GM19372 (cell line): ENCODE measurements around the gene TMEM184B.

Source experiments
- ATAC-seq: cut with Tn5 transposase; IDR thresholded peaks from one replicate; pipeline ENCODE4 v1.9.1; 2021; ENCODE audit warnings: mild to moderate bottlenecking, low read depth, moderate library complexity; ENCODE audit not compliant: unreplicated experiment

The TMEM184B gene

DNA sequence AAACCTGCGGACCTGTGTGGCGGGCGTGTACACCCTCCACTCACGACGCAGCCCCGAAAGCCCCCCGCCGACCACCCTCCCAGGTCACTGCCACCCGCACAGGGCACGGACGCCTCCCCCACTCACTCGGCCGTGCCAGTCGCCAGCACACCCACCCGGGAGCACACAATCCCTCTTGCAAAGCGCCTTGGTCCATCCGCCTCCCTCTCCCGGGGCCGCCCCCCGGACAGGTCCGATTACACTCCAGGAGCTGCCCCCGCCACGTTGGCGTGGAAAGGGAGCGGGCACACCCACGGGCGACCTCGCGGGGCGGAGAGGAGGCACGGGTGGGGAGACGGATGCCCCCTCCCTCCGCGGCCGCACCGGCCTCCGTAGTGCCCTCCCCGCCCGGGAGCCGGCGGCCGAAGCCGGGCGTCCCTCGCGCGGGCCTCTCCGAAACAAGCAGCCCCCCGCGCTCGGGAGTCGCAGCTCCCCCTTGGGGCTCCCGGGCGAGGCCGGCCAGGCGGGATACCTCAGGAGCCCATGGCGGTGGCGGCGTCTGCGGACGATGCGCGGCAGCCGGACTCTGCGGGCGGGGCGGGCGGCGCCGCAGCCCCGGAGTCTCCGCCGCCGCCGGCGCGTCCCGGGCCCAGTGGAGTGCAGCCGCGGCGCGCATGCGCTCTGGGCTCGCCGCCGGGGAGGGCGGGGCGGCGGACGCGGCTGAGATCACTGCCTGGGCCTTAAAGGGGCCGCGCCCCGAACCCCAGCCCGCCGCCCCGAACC is at the start of gene TMEM184B:
TSS of gene TMEM184B (minus strand) at position 638 of the 762 bp plus-strand sequence. CDS start 25,049 bp downstream, outside the sequence.
- peak; percentile 84 for ATAC-seq

DNA sequence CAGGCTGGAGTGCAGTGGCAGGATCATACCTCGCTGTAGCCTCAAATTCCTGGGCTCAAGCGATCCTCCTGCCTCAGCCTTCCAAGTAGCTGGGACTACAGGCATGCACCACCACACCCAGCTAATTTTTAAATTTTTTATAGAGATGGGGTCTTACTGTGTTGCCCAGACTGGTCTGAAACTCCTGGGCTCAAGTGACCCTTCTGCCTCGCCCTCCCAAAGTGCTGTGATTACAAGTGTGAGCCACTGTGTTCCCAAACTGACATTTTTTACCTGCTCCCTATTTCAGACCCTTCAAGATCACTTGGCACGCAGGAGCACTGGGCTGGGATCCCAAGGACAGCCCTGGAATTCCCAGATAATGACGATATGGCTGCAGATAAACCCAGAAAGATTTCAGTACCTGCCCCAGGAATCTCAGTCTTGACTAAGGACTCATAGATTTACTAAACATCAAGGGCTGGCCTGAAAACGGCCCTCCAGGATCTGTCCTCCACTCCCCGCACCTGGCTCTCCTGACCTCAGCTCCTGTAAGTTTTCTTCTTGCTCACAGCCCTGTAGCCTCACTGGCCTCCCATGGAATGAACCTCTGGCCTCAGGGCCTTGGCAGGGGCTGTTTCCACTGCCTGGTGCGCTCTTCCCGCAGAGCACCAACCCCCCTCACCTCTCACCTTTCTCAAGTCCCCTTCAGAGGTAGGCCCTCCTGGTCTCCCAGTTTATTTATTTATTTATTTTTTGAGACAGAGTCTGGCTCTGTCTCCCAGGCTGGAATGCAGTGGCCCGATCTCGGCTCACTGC is 48.0 kb upstream of the TMEM184B start:
- ATAC-seq, result no peak

DNA sequence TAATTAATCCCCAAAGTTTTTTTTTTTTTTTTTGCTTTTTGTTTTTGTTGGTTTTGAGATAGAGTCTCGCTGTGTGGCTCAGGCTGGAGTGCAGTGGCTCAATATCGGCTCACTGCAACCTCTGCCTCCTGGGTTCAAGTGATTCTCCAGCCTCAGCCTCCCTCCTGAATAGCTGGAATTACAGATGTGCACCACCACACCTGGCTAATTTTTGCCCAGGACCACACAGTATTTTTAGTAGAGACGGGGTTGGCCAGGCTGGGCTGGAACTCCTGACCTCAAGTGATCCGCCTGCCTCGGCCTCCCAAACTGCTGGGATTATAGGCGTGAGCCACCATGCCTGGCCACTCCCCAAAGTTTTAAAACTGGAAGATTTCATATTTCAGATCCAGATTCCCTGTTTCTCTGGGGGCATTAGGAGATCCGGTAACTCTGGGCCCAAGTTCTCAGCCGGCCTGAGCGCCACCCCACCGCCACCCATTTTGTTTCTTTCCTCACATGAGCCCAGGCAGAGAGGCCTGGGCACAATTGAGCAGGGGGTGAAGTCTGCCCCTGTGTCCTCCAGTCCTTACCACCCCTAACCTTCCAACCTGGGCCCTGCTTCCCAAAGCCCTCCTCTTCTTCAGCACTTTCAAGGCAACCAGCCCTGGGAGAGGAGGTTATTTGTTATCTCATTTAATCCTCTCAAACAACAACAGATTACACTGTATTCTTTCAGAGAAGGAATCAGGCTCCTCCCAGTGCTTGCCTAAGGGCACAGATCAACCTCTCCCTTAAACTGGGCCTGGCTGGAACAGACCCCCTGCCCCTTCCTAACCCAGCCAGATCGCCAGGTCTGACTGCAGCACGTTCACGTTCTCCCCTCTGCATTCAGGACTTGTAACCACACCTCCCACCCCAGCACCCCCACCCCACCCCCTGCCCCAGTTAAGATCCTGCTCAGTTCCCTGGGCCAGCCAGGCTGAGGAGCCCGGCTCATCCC is 46.3 kb upstream of the TMEM184B start:
- no peak for ATAC-seq

DNA sequence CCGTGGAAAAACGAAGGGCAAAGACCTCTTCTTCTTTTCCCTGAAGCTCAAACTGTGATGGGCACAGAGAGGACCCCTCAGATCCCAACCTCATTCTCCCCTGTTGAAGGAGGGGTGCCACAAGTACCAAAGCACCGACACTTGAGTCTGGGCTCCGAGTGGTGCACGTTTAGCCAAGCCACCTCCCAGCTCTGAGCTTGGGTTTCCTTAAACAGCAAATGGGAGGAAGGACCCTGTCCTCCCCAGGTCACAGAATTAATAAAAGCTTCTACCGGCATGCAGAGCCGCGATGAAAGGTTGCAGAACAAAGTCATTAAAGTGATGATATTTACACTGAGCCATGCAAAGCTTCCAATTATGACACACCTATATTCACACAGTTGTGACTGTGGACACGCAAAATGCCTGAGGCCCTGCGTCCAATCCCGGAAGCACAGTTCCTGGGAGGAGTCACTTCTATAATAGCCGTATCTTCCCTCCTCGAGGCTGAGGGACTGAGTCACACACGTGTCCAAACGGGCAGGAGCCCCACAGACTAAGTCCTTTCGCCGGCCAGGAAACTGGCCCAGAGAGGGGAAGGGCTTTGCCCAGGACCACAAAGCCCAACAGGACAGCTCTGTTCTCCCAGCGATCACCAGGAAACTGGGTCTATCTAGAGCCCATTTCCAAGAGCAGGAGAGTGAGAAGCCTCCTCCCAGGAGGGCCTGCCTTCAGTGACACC is 45.3 kb upstream of the TMEM184B start:
- no peak for ATAC-seq

DNA sequence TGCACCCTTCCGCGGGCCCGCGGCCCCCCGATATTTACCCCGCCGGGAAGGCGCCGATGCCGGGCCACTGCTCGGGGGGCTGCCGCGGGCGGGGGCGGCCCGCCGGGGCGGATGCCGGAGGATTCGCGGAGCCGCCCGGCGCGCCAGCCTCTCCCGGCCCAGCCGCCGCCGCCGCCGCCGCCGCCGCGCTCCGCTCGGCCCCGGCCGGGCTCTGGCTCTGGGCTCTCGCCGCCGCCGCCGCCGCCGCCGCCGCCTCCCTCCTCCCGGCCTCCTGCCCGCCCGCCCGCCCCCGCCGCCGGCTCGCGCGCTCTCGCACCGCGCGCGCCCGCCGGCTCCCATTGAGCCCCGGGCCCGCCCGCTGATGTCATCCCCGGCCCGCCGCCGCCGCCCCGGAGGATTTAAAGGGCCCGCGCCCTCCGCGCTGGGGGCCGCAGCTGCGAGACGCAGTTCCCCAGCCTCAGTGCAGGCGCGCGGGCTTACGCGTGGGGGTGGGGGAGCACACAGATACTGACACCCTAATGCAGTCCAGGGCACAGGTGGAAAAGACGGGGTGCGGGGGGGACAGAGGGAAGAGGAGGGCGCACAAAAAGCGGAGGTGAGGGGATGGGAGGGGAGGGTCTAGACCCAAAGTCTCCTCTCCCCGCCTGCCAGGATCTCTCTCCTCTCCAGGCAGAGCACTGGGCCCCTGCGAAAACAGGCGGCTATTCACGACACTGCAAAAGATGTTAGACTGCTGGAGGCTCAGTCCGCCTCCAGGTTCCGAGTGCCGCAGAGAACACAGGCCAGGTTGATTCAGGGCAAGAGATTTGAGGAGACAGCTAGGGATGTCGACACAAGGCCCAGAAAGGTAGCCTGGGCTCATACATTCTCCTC is 44.5 kb upstream of the TMEM184B start, which contains the start of gene CSNK1E:
TSS of gene CSNK1E (minus strand) at position 312 of the 873 bp plus-strand sequence. CDS start 3,276 bp downstream, outside the sequence.
- peak; percentile 46 for ATAC-seq

DNA sequence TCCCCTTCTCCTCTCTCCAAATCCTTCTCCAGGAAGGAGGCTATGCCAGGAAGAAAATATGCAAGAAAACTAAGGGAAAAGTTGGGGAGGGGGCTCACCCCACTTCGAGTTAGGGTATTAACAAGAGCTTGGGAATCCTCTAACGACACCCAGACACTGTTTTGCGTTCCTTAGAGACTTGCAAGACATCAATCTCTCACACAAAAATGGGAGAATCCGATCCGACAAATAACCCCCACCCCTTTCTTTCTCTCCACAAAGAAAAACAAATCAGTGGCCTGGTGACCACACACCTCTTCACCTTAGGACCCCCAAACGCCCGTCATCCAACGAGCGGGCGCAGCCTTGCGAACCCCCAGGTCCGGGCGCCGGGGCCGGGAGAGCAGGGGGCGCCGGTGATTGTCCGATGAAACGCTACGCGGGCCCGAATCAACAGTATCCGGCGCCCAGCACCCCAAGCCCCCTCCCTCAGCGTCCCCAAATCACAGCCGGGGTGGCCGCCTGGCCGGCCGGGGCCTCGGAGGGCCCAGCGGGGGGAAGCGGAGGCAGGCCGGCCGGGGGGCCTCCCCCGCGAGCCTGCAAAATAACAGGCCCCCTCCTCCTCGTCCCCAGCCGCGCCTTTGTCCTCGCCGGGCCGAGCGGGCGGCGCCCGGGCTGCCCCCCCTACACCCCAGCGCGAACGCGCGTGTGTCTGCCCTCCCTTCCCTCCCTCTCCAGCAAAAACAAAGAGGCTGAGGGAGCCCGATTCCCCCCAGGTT is 43.7 kb upstream of the TMEM184B start:
- peak; percentile 41 for ATAC-seq

DNA sequence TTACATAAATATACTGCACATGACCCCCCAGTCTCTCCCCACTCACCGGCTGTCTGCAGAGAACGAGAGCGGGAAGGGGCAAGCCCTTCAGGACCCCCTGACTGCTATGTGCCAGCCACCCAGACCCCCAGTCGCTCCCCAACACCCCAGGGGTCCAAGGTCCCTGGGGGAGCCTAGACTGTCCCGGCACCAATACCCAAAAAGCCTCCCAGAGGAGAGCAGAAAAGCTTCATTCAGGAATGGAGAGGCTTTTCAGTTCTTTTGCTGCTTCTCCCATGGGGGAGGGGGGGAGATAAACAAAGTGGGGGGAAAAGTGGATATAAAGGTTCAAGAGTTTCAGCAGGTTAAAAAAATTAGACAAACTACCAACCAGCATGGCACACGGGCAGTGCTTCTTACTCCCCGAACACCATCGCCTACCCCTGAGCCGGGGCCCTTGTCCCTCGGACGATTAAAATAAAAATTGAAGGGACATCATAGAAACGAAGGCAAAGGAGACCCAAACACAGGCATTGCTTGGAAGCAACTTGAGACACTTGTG is 43.1 kb upstream of the TMEM184B start:
- ATAC-seq, result no peak

DNA sequence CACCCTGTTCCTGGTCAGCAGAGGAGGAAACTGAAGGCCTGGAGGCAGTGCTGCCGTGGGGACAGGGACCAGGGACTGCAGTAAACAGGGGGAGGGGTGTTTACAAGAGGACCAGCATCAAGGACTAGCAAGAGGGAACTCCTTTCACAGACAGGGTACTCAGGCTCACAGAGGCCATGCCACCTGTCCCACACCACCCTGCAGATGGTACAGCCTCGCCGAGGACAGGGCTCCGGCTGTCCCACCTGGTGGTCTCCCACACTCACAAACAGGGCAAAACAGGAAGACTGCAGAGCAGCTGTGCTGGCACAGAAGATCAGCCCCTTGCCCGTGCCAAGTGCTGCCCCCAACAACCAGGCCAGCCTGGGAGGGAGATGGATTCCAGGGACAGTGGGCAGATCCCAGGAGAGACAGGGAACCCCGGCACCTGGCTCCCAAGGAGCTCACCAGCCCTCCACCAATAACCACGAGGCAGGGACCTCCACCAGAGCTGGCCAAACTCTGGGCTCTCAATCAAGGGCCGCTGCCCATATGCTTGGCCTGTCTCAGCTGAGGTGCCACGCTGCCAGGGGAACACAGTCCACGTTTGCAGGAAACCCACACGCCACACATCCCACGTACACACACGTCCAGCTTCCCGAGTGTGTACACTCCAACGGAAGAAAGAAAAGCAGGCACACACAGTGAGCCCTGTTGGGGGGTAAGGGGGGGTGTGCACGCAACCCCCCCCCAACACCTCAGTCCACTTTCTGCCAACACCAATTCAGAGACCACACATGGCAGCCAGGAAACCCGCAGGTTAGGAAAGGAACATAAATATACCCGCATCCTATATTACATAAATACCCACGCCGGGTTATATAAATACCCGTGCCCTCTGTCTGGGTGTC is 42.4 kb upstream of the TMEM184B start:
- no peak for ATAC-seq

DNA sequence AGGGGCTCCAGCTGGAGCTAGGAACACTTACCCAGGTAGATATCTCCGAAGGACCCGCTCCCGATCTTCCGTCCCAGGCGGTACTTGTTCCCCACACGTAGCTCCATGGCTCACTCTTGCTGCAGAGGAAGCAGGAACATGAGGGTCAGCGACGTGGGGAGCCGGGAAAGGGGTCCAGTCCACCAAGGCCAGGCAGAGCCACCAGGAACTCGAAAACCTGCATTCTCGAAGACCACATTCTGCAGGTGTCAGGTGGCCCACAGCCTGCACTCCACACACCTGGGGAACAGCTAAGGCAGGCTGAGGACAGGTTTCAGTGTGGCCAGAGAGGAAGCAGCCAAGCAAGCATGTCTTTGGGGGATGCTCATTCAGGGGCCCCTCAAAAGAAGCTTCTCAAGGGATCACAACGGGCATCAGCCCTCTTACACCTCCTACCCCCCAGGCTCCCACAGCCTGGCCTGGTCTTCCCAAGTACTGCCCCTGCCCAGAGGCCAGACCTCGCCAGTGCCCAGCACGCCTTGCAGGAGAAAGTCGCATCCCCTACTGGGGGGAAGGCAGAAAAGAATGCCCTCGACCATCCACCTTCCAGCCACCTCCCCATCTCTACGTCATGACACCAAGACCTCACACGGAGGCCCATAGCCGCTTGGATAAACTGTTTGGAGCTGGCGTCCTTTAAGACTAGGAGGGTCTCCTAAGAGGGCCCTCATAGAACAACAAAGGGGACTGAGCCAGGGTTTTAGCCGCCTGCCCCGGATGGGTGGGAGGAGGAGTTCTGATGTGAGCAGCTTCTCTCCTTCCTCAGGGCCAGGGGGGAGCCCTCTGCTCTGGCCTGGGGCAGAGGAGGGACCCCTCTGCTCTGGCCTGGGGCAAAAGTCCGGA is 41.5 kb upstream of the TMEM184B start:
- no peak for ATAC-seq

DNA sequence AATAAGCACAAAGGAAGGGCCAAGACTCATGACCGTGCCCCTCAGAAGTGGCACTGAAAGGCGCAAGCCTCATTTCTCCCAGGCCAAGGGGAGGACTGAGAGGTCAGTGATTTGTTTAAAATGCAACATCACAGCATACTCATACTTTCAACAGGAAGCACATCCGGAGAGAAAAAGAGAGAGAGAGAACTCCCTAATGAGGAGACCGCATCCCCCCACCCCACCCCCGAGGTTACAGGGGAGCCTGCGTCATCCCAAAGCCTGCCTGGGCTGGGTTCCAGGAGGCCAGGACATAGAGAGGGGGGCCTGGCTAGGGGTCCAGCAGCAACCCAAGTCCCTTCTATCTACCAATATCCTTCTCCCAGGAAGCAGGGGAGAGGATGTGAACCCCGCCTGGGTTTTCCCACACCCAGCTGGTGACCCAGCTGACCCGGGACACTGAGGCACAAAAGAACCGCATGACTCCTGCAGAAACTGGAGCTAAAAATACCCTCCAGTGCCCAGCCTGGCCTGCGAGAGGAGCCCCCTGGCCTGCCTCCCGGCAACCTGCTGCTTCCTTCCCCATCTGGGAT is 40.7 kb upstream of the TMEM184B start:
- ATAC-seq, result no peak

DNA sequence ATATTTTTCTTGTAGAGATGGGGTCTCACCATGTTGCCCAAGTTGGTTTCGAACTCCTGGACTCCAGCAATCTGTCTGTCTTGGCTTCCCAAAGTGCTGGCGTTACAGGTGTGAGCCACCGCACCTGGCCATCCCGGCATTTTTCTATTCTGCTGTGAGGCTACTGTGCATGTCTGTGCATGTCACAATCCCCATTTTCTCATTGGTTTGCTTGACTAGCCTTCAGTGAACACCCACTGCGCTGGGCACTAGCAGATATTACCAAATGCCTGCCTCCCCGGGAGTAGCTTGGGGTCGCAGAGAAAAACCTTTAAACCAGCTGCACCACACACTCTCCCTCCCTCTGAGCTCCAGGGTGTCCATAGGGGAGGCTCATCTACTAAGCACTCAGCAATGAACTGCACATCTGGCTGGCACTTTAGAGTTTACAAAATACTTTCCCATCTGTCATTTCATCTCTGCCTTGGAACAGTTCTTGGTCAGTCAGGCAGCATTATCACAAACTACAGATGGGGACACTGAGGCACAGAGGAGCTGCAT is 39.5 kb upstream of the TMEM184B start:
- ATAC-seq, result no peak

DNA sequence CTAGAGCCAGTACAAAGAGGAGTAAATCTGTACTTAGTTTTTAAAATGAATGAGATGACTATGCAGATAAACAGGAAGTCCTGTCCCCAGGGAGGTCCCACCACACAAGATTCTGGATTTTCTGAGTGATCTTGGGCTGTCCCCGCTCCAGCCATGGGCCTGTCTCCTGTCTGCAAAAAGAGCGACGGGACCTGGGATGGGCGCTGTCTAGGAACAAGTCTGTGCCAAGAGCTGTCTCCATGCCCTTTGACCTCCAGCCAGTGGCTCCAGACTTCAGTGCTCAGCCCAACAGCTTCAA is 38.5 kb upstream of the TMEM184B start:
- ATAC-seq, result no peak

DNA sequence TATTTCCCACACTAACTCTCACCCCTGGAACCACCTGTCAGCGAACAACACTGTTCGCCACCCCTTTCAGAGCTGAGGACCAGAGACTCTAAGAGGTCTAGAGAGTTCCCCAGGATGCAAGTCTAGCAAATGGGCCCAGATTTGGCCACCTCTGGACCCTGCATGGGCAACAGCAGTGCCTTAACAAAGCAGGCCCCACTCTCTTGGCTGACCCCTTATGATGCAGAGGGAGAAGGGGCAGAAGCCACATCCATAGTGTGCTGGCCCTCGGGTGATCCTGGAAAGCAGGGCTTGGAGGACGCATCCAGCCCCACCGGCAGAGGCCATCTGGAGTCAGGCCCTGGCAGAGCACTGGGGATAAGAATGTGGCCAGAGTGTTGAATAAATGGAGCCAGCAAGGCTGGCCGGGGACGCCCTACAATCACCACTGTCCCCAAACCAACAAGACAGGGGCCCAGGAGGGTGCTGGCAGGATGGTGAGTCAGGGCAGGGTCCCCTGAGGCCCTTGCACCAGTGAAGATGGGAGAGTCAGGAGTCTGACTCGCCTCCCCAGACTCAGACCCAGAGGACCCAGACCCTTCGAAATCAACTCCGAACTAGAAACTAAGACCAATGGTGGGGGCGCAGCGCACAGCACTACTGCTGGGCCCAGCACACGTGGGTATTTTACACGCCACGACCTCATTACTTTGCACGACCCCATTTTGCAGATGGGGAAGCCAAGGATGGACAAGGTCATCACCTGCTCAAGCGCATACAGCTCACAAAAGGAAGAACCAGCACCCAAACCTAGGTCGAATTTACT is 37.9 kb upstream of the TMEM184B start:
- no peak for ATAC-seq

DNA sequence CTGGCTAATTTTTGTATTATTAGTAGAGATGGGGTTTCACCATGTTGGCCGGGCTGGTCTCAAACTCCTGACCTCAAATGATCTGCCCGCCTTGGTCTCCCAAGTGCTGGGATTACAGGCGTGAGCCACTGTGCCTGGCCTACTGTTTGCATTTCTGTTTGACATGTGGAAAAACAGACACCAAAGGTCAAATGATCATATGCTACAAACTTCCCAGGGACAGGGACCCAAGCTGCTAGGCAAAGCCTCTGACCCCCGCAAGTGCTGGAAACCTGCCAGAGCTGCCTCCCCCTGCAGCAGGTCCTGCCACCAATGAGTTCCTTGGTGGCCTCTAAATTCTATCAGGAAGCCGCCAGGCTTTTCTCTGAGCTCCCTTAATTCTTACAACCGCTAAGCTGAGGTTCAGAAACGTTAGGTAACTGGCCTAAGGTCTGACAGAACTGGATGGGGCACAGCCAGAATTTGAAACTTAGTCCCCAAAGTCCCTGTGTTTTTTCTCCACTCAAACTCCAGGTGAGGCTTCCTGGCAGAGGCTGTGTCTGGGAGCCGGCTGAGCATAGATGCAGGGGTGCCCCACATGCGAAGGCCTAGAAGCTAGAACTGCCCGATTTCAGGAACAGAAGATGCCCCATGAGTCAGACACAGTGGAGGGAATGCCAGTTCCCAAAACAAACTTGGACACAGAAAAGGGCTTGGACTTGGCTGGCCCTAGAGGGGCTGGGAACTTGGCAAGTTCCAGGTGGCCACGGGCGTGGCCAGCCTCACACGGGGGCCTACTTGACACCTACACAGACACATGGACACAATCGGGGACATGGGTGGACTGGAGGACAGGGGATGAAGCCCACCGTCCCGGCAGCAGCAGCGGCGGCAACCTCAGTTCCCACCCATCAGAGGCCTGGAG is 37.1 kb upstream of the TMEM184B start:
- no peak for ATAC-seq
